ENCODE data around the gene SUGCT. TPM values are rescaled to one million over a fixed set of nuclear protein-coding genes. Genes with fewer than 3 reads are reported as not detected.
A peak's percentile ranks its signal among the peaks of the same experiment; 100 is the strongest.

Gene SUGCT
- total RNA-seq, 1 donor from 2014 or later: 5.2 TPM

DNA sequence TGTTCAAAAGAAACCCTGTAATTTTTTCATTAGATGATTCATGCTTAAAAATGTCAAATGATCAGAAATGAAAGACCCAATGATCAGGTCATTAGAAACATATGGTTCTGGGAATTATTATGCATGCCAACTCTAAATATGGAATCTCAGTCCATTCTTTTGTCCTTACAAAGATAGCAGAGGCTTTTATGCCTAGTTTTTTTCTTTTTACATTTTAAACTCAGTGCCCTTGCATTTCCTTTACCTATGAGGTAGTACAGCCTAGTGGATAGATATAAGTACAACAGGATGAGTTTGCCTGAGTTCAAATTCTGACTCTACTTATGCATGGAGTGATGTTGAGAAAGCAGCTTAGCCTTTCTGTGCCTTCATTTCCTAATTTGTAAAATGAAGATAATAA is 392.9 kb downstream of the SUGCT start:
- no peak for DNase-seq

- peak; percentile 61 for DNase-seq
These were observed 395.5 kb downstream of the SUGCT start for GRCh38 chr7:40530292-40530691.

GRCh38 chr7:40531956-40532355 is 397.2 kb downstream of the SUGCT start:
- DNase-seq: no peak

GRCh38 chr7:40535678-40536077 is 400.9 kb downstream of the SUGCT start:
- DNase-seq: no peak

DNA sequence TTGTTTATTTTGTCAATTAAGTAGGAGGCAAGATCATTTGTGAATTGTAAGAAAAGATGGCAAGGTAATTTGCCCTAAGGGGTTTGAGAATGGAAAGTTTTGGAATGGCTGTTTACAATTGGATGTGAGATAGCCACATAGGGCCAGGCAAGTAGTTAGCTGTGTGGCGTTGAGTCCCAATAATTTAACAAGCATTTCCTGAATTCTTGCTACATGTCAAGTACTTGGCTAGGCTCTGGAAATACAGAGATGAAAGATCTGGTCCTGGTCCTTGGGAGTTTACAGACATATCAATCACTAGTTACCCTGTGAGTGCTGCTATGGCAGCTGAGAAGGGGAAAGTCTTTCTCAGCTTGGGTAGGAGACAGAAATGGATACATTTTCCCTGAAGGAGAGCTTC is 401.6 kb downstream of the SUGCT start:
- no peak for DNase-seq

DNA sequence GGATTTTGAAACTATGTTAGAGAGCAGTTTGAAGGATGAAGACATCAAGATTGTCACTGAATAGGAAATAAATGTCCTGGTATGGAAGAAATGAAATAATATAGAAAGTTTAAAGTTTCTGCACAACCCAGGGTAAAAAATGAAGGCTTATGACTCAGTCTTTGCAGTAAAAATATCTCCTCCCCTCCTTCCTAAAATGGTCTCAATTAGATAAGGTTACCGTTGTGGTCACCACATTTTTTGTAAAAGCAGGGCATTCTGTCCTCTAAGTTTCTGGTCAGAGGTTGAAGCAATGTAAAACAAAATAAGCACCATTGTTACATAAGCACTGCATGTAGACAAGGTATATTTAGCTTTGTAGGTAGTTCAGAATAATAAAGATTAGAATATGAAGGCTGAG is 403.5 kb downstream of the SUGCT start:
- DNase-seq: no peak

- DNase-seq: no peak
These were observed 406.5 kb downstream of the SUGCT start for GRCh38 chr7:40541336-40541735.

- peak; percentile 63 for DNase-seq
These were observed 408.4 kb downstream of the SUGCT start for GRCh38 chr7:40542982-40543741.

- peak; percentile 86 for DNase-seq
These were observed 409.5 kb downstream of the SUGCT start for GRCh38 chr7:40544221-40544723.

DNA sequence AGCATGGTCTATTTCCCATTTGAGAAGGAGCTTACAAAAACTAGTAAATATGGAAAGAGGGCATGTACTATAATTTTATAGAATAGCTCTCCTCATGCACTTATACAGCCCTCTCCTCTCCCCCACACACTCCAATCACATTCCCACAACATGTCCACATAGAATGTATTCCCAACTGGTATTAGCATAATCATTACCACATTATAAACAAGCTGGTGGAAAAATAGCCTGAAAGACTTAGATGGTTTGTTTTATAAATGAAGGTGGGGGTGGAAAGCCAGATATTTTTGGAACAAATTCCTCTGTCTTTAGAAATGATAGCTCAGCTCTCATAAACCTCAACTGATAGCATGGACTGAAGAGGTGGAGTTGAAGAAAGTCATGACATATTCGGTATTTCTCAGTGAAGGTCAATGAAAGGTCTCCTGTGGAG is 410.1 kb downstream of the SUGCT start:
- no peak for DNase-seq

- DNase-seq: no peak
These were observed 410.9 kb downstream of the SUGCT start for GRCh38 chr7:40545739-40546138.

DNA sequence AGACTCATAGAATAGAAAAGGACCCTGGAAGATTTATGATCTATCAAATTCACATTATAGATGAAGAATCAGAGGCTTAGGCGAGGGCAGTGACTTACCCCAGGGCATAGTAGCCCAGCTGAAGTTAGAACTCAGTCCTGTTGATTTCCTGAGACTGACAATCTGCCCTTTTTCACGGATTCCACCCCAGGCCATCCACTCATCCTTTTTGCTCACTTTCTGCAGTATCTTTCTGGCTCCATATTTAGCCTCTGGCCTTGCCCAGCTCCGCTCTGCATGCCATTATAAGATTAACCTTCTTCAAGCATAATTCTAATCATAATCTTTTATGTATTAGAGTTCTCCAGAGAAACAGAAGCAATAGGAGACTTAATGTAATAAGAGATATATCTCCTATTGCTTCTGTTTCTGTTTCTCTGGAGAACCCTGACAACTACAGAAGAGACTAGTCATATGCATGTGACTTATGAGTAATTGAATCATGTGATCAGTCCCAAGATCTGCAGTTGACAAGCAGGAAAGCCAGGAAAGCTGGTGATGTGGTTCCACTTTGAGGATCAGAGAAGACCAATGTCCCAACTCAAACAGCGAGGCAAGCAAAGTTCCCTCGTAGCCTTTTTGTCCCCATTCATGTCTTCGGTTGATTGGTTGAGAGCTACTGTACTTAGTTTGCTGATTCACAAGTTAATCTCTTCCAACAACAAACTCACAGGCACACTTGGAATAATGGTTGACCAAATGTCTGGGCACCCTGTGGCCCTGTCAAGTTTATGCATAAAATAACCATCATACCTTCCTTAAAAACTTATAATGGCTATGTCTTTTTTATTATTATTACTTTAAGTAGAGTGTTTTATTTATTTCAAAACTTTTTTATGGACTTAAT is 412.1 kb downstream of the SUGCT start:
- DNase-seq: no peak

DNA sequence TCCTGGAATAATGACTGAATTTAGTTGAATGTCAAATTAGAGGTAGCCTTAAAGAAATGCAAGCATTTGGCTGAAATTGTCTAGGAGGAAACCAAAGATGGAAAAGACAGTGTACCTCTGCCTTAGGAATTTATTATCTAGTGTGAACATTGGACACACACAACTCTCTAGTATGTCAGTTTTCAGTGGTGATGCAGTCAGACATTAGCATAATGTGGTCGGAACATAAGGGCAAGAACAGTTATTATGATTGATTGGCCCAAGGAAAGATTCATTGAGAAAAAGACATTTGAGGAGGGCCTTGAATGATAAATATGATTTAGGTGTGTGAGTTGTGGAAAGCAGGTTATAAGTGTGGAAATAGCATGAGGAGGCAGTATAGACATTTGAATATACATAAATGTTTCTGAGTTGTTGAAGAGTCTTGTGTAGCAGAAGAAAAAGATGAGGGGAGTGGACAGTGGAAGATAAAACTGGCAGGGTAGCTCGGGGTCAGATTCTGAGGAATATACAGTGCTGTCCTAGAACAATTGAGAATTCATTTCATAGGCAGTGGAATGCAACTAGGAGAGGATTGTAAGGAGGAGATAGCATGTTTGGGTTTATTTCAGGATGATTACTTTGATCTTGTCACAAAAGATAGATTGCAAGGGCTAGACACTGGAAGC is 414.7 kb downstream of the SUGCT start:
- no peak for DNase-seq

DNA sequence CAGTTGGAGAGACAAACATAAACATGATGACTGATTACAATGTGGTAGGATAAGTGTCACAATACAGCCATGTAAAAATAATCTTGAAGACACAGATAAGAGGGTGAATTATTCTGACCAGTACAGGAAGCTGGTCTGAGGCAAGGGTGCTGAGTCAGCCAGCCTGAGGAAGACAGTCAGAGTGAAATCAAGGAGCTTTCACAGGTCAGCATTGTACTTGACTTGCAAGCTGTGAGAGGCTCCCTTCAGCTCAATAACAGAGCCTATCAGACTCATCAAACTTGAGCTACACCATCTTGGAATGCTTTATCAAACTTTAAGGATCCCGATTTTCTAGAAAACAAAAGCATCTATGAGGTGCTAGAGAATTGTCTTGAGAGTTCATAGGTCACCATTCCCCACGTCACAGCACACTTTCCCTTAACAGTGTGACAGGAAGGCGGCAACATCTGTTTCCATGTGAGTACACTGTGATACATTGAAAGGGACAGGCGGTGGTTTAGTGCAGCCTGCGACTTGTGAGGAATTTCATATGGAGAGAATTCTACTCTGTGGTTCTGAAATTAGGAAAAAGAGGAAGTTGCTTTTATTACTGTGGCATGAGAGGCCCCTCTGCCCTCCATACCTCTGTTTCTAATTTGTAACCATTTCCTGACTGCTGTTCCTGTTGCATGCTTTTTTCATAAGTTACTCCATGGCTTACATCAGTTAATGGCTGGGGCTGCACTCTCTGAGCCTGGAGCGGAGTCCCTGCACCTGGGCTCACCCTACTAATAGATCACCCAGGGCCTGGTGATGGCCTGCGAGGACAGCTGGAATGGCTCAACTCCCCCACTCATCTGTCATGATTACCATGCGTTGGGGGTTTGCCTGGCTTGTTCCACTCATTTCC is 417.1 kb downstream of the SUGCT start:
- DNase-seq: peak; percentile 54

DNA sequence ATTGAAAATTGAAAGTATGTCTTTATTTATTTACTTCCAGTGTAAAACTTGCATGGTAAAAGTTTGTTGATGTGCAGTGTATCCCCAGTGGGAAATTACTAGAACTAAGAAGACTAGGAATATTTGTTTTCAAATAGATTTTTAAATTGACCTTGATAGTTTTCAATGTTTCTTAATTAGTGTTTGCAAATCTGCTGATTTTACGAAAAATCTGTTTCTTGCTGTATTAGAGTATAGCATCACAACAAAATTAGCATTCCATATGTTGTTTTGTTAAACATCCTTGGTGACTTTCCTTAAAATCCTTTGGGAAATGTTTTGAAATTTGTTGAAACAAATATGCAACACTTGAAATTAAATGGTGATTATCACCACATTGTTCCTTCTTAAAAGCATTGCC is 425.9 kb downstream of the SUGCT start:
- DNase-seq: no peak

DNA sequence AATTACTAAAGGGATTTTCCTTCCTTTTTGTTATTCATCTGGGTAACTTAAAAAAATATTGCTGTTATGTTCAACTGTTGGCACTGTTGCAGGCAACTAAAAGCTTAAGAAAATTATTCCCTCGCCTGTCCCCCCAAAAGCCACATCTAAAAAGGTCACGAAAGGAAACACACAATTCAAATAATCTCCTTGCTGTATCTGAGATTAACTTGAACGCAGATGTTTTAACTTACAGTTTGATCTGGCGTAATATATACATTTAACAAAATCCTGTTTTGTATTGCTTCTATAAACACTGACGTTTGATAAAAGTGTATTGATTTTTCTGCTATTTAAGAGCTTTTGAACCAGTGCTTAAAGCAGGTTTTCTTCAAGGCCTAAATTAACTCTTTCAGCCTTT is 432.1 kb downstream of the SUGCT start:
- DNase-seq: no peak

DNA sequence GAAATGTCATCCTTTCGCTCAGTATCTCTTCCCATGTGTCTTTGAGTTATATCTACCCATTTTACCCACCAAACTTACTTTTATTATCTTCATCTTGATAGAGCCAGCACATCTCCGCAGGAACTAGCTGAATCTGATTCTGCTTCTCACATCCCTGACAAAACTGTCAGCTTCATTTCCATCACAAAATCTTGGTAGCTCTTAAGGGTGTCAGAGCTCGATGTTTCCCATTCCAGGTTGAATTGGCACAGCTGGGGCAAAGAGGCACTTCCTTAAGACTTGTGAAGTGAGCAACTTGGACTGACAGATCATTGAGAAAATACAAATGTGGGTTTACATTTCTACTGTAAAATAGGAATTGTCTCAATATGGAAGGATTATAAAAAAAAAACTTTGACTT is 434.5 kb downstream of the SUGCT start:
- no peak for DNase-seq

- DNase-seq: no peak
These were observed 435.4 kb downstream of the SUGCT start for GRCh38 chr7:40570223-40570622.

GRCh38 chr7:40571796-40572195 is 437.0 kb downstream of the SUGCT start:
- DNase-seq: no peak

DNA sequence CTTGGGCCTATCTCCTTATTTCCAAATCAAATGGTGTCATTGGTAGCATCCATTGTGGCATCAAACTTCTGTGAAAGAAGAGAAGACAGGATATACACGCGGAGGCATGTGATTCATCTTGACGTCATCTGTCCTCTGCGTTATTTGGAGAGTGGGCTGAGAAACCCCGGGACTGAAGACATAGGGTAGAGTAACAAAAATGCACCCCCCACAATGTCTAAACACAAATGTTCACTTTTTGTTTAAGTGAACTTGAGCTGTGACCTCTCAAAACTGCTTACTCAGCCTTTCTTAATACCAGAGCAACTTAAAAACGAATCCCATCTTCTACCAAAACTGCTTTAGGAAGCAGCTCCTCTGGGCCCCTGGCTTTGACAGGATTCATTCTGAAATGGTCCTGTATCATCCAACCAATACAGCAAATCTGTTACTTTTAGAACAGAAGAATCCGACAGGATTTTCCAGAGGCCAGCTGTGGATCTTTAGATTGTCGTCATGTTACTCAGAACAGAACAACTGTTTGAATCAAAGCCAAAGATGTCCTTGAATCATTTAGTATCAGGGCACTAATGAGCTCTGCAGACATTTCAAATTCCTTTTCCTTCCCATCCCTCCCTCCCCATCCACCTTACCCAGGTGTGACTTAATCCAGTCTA is 438.1 kb downstream of the SUGCT start:
- DNase-seq: peak; percentile 14

DNA sequence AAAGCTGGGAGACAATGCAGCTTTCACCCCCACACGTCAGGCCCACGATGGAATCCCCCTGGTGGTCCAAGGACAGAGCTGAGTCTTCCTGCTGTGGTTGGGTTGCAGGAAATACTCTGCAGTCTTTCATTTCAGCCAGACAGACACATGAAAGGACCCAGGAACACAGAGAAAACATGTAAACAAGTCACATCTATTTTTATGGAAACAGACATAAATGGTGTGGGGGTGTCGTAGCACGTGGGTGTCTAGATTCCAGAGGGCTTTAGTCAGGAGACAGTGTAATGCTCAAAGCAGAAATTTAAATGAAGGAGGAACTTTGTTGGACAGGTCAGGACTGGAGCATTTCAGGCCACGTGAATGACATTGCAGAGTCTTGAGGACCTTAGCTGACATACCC is 444.6 kb downstream of the SUGCT start:
- DNase-seq: no peak

All from skin of body (tissue), 2 donors.